Fibroblast of villous mesenchyme (primary cell): Measurements from ENCODE around the gene B4GALNT3. TPM values are rescaled to one million over a fixed set of nuclear protein-coding genes. Genes with fewer than 3 reads are reported as not detected.
A peak's percentile ranks its signal among the peaks of the same experiment; 100 is the strongest.

Source experiments
- DNase-seq: peaks from one replicate; pipeline ENCODE4 v3.0.0-alpha.2; 2010; ENCODE audit warnings: low read depth
- H3K4me3 ChIP-seq: 2 replicates; pipeline ENCODE4 v1.5.1; 2011; ENCODE audit warnings: low read depth, mild to moderate bottlenecking, low read length
- CTCF ChIP-seq: IDR thresholded peaks from 2 replicates; pipeline ENCODE4 v1.5.1; 2012; ENCODE audit warnings: low read depth, mild to moderate bottlenecking, low read length; ENCODE audit not compliant: insufficient read depth
- total RNA-seq: library from RNA; depleted of rRNA; stranded (reverse); fragments of >200 nt; gene quantifications from 2 replicates; pipeline ENCODE4 v1.2.3, GENCODE V29; 2012

Gene B4GALNT3
- total RNA-seq, 1 donor, result under 0.01 TPM

- no peak for TF ChIP-seq CTCF
- H3K4me3 ChIP-seq, result no peak overlapping the region
- no peak for DNase-seq
Observed at GRCh38 chr12:496736-497135, 37.0 kb downstream of the B4GALNT3 start.

- DNase-seq, result peak; percentile 49
- no peak overlapping the region for H3K4me3 ChIP-seq
- no peak for TF ChIP-seq CTCF
Observed at GRCh38 chr12:497501-498160, 37.9 kb downstream of the B4GALNT3 start.

GRCh38 chr12:499837-500458 lies 40.2 kb downstream of the B4GALNT3 start:
- no peak for TF ChIP-seq CTCF
- no peak overlapping the region for H3K4me3 ChIP-seq
- DNase-seq, result no peak

GRCh38 chr12:501722-502447 lies 42.1 kb downstream of the B4GALNT3 start:
- H3K4me3 ChIP-seq, result no peak overlapping the region
- no peak for TF ChIP-seq CTCF
- DNase-seq, result no peak

GRCh38 chr12:503111-503761 lies 43.5 kb downstream of the B4GALNT3 start:
- DNase-seq, result peak; percentile 15
- TF ChIP-seq CTCF, result no peak
- no peak overlapping the region for H3K4me3 ChIP-seq

- TF ChIP-seq CTCF, result no peak
Observed at GRCh38 chr12:505221-505620, 45.5 kb downstream of the B4GALNT3 start.

More at GRCh38 chr12:505221-505620, 45.5 kb downstream of the B4GALNT3 start:
- no peak for DNase-seq
- H3K4me3 ChIP-seq, result no peak overlapping the region
